ENCODE measurements around the gene DVL1. TPM values are rescaled to one million over a fixed set of nuclear protein-coding genes. Genes with fewer than 3 reads are reported as not detected.

DVL1 gene
- polyA plus RNA-seq, 10 donors, result 26.6 to 50.4 (median 34.9) TPM

GRCh38 chr1:1356796-1357401 is 7.7 kb upstream of the DVL1 start:
- DNase-seq, result no peak

- DNase-seq, result no peak
Measured at GRCh38 chr1:1356166-1356795, 7.1 kb upstream of the DVL1 start.

- DNase-seq, result no peak
Measured at GRCh38 chr1:1355416-1355815, 6.2 kb upstream of the DVL1 start.

GRCh38 chr1:1354271-1355247 is 5.3 kb upstream of the DVL1 start:
- no peak for DNase-seq

GRCh38 chr1:1353389-1354151 is 4.4 kb upstream of the DVL1 start:
- DNase-seq, result no peak

GRCh38 chr1:1352786-1353388 is 3.7 kb upstream of the DVL1 start:
- no peak for DNase-seq

GRCh38 chr1:1351511-1352427 is 2.6 kb upstream of the DVL1 start:
- DNase-seq, result peak in 2 of 3 donors; percentile 71 to 87

GRCh38 chr1:1348420-1349255 is 580 bp downstream of the DVL1 start:
- DNase-seq, result peak in 1 of 3 donors; percentile 58

- DNase-seq, result peak in 1 of 3 donors; percentile 39
Measured at GRCh38 chr1:1347663-1348419, 1.4 kb downstream of the DVL1 start.

GRCh38 chr1:1347026-1347595 is 2.1 kb downstream of the DVL1 start:
- no peak for DNase-seq

GRCh38 chr1:1346501-1346890 is 2.7 kb downstream of the DVL1 start:
- no peak for DNase-seq

GRCh38 chr1:1345860-1346500 is 3.2 kb downstream of the DVL1 start:
- DNase-seq, result no peak

- no peak for DNase-seq
Measured at GRCh38 chr1:1345384-1345783, 3.8 kb downstream of the DVL1 start.

GRCh38 chr1:1344655-1345361 is 4.4 kb downstream of the DVL1 start:
- DNase-seq, result no peak

GRCh38 chr1:1343811-1344421 is 5.3 kb downstream of the DVL1 start:
- no peak for DNase-seq

GRCh38 chr1:1342584-1343115 is 6.6 kb downstream of the DVL1 start:
- no peak for DNase-seq

All from muscle of back (tissue), 11 donors.